A549 (cell line): Measurements from ENCODE around the gene CNPY4.

Experiments used
- CBX8 ChIP-seq: fragments of 200-600 bp; sonication (generic); IDR thresholded peaks from 2 replicates; pipeline ENCODE4 v1.6.1; 2016
- CTCF ChIP-seq: fragments of >200 bp; sonication (Bioruptor Twin); formaldehyde crosslinking; IDR thresholded peaks from 3 replicates; pipeline ENCODE4 v1.5.1; 2016
- EP300 ChIP-seq, 2 experiments: fragments of >200 bp; sonication (Bioruptor Twin); formaldehyde crosslinking; IDR thresholded peaks; 2 replicates in 1 of 2; 3 replicates in 1 of 2; pipeline ENCODE4 v1.6.1; 2016 to 2017
- POLR2A ChIP-seq: IDR thresholded peaks from 2 replicates; pipeline ENCODE4 v1.6.1; 2012; ENCODE audit warnings: mild to moderate bottlenecking, low read length
- RAD21 ChIP-seq, 2 experiments: fragments of >200 bp in 1 of 2; sonication (Bioruptor Twin) in 1 of 2; formaldehyde crosslinking in 1 of 2; IDR thresholded peaks in 1 of 2; conservative IDR thresholded peaks in 1 of 2; 2 replicates in 1 of 2; 3 replicates in 1 of 2; pipeline ENCODE4 v1.6.1; 2012 to 2018; ENCODE audit warnings: inconsistent platforms in 1 of 2
- SMC3 ChIP-seq: fragments of >200 bp; sonication (Bioruptor Twin); formaldehyde crosslinking; IDR thresholded peaks from 3 replicates; pipeline ENCODE4 v1.6.1; 2018; ENCODE audit warnings: inconsistent platforms
- TF ChIP-seq, protein P1 (sequence below): fragments of 200-600 bp; sonication (generic); IDR thresholded peaks from 2 replicates; pipeline ENCODE4 v1.6.1; 2016; ENCODE audit warnings: antibody characterized with exemption, mild to moderate bottlenecking, moderate library complexity

DNA sequence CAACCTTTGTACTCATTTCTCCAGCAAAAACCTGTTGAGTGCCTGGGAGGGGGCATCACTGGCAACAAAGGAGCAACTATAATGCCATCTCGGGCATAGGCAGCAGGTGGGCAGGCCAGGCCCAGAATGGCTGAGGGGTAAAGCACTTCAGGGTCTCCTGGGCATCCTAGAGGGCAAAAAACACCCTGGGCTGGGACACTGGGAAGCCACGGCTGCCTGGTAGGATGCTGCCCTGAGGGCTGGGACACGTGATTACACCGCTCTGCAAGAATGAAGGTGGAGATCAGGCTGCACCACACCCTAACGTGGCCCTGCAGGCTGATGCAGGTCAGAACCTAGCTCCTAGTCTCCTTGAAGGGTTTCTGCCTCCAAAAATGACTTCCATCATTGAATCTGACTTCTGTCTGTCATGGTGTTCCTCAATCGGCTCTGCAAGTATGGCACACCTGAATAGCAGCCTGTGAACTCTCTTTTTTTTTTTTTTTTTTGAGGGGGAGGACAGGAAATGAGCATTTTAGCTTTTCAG, 43.6 kb downstream of the CNPY4 start:
- TF ChIP-seq POLR2A = no peak
- no peak for TF ChIP-seq CTCF
- no peak for TF ChIP-seq CBX8
- TF ChIP-seq EP300 (IDR thresholded peaks at IDR 0.05) = no peak
- no peak for TF ChIP-seq RAD21 (conservative IDR thresholded peaks at IDR 0.05 in 1 of 2, IDR thresholded peaks at IDR 0.05 in 1 of 2)
- TF ChIP-seq SMC3 = no peak
- TF ChIP-seq, protein P1, sequence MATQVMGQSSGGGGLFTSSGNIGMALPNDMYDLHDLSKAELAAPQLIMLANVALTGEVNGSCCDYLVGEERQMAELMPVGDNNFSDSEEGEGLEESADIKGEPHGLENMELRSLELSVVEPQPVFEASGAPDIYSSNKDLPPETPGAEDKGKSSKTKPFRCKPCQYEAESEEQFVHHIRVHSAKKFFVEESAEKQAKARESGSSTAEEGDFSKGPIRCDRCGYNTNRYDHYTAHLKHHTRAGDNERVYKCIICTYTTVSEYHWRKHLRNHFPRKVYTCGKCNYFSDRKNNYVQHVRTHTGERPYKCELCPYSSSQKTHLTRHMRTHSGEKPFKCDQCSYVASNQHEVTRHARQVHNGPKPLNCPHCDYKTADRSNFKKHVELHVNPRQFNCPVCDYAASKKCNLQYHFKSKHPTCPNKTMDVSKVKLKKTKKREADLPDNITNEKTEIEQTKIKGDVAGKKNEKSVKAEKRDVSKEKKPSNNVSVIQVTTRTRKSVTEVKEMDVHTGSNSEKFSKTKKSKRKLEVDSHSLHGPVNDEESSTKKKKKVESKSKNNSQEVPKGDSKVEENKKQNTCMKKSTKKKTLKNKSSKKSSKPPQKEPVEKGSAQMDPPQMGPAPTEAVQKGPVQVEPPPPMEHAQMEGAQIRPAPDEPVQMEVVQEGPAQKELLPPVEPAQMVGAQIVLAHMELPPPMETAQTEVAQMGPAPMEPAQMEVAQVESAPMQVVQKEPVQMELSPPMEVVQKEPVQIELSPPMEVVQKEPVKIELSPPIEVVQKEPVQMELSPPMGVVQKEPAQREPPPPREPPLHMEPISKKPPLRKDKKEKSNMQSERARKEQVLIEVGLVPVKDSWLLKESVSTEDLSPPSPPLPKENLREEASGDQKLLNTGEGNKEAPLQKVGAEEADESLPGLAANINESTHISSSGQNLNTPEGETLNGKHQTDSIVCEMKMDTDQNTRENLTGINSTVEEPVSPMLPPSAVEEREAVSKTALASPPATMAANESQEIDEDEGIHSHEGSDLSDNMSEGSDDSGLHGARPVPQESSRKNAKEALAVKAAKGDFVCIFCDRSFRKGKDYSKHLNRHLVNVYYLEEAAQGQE = no peak
